ENCODE measurements around the gene ZNF296.

DNA sequence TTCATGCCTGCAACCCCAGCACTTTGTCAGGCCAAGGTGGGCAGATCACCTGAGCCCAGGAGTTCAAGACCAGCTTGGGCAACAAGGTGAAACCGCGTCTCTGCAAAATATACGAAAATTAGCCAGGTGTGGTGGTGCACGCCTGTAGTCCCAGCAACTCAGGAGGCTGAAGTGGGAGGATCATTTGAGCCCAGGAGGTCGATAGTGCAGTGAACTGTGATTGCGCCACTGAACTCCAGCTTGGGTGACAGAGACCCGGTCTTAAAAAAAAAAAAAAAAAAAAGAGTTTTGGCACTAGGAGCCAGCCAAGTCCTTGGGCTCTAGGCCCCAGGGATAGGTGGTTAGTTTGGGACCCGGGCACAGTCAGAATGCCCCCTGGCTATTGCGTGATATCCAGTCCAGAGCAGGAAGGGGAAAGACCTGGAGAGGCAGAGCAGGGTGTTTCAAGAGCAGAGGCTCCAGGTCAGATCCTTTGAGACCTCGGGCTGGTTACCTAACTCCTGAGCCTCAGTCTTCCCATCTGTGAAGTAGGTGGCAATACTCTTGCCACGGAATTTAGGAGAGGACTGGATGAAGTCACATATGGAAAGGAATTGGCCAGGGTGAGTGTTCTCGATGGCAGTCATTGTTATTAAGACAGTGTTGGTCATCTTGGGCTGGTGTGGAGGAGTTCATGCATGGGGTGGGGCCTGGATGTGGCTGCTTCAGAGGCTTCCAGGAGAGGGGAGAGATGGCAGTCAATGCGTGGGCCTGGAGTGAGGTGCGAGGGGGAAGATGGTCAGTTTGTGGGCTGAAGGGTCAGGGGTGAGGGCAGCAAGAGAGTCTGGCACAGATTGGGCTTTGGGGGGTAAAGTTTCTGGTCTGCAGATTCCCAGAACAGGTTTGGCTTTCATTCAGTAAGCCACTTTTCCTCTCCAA is 19.5 kb upstream of the ZNF296 start:
- TF ChIP-seq, protein P1, sequence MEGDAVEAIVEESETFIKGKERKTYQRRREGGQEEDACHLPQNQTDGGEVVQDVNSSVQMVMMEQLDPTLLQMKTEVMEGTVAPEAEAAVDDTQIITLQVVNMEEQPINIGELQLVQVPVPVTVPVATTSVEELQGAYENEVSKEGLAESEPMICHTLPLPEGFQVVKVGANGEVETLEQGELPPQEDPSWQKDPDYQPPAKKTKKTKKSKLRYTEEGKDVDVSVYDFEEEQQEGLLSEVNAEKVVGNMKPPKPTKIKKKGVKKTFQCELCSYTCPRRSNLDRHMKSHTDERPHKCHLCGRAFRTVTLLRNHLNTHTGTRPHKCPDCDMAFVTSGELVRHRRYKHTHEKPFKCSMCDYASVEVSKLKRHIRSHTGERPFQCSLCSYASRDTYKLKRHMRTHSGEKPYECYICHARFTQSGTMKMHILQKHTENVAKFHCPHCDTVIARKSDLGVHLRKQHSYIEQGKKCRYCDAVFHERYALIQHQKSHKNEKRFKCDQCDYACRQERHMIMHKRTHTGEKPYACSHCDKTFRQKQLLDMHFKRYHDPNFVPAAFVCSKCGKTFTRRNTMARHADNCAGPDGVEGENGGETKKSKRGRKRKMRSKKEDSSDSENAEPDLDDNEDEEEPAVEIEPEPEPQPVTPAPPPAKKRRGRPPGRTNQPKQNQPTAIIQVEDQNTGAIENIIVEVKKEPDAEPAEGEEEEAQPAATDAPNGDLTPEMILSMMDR (conservative IDR thresholded peaks at IDR 0.05), result no peak
- TF ChIP-seq EZH2 (IDR thresholded peaks at IDR 0.05; ENCODE audit: low read depth), result no peak

Measured in PC-9 (cell line).